HG03135 (cell line): Measurements from ENCODE around the gene UPK3A.

ENCODE experiments used
- ATAC-seq: cut with Tn5 transposase; IDR thresholded peaks from one replicate; pipeline ENCODE4 v1.9.1; 2021; ENCODE audit warnings: mild to moderate bottlenecking, moderate library complexity; ENCODE audit not compliant: unreplicated experiment

Gene UPK3A

GRCh38 chr22:45284705-45285262 lies at the start of gene UPK3A:
UPK3A (plus strand) TSS chr22:45284949; CDS start chr22:45285014, 65 bp downstream.
- ATAC-seq, result no peak

DNA sequence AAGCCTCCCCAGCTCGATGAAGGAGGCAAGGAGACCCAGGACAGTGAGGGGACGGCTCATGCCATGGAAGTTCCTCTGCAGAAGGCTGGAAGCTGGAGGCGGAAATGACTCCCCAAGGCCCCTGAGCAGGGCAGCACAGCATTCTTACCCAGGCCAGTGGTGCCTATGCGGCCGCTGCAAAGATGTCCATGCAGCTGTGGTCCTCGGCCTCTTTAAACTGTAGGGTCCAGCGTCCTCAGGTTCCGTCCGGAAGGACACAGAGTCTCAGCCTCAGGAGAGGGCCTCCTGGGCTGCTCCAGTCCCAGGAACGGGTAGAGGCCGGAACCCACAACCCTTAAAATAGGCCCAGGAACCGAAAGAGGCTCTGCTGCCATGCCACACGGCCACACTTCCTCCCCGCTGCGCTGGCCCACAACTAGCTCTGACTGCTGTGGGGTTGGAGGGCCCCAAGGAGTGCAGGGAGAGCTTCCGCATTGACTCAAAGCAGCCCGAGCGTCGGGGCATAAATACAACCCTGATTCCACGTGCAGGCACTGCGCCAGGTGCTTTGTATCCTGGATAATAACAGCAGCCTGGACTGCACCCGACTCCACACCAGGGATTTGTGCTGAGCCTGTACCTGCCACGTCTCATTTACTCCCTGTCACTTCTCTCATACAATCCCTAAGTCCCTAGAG lies 49.5 kb upstream of the UPK3A start:
- ATAC-seq, result peak; percentile 61

- no peak for ATAC-seq
Observed at GRCh38 chr22:45235851-45236342, 48.9 kb upstream of the UPK3A start.

GRCh38 chr22:45237065-45237990 lies 47.4 kb upstream of the UPK3A start:
- no peak for ATAC-seq

DNA sequence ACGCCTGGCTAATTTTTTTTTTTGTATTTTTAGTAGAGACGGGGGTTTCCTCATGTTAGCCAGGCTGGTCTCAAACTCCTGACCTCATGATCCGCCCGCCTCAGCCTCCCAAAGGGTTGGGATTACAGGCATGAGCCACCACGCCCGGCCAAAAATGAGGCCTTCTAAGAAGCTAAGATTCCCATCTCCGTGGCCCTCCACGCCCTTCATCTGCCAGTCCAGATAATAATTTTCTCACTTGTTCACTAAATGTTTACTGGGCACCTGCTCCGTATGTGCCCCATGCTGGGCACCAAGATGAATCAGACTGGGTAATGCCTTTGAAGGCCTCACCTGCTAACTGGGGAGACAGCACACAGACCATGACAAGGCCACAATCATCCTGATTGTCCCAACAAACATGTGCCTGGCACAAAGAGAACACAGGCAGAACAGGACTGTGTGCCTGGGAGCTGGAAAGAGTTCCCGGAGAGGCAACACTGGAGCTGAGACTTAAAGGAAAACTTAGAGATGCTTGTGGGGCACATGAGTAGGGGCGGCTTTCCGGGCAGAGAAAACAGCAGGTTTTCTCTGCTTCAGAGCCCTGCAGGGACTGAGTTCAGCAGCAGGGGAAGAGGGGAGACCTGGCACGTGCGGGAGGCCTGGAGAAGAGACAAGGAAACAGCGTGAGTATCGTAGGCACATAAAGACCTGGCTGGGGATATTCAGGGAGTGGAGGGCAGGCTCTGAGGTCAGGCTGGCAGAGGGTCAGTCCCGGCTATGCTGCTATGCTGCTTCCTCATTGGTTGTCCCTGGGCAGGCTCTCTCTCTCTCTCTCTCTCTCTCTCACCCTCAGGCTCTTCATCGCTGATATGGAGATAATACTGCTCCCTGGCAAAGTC lies 46.4 kb upstream of the UPK3A start:
- no peak for ATAC-seq

DNA sequence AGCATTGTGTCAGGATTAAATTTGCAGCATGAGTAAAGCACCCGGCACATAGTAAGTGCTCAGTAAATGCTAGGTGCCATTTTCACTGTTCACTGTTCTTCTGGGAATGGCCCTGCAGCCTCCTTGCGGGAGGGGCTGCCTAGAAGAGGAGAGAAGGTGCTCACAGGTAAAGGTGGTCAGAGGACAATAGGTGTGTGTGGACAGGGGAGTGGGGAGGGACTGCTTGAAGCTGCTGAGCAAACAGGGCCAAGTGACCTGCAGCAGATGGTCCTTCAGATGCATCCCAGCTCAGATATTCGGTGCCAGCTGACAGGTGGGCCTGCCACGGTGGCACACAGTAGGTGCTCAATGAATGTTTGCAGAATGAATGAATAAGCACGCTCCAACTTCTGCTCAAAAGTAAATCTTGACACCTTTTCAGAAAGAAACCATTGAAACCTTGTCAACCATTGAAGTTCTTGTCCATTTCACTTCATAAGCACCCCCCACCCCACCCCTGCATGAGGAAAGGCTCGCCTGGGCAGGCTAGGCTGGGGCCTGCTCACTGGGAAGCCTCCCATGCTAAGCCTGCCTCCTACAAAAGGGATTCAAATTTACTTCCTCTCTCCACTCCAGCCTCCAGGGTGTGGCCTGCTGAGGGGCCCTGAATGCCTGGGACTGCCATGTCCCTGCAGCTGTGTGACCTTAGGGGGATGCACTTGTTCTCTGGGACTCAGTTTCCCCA lies 45.6 kb upstream of the UPK3A start:
- ATAC-seq, result no peak

GRCh38 chr22:45239681-45240051 lies 45.1 kb upstream of the UPK3A start:
- no peak for ATAC-seq

DNA sequence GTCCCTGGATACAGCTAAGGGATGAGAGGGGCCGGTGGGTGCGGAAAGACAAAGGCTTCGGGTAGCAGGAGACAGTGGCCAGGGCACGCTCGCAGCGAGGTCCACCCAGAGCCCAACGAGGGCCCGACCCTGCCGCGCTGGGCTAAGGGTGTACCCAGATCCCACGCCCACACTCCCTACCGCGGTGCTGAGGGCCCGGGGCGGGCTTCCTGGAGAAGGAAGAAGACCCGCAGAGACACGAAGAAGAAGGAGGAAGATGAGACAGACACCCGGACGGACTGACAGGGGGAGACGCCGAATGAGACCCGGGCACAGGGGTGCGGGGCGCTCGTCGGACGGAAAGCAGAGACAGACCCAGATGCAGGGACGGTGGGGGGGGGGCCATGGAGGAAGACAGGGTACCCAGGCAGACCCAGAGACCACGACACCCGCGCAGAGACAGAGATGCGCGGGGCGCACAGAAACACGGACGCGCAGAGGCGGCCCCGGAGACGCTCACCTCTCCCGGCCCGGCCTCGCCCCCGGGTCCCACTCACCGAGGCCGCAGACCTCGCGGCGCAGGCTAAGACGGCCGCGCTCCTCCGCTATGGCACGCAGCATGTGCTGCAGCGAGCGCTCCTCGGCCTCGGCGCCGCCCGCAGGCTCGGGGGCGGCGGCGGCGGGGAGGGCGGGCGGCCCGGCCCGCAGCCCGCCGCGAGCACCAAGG lies 44.5 kb upstream of the UPK3A start:
- no peak for ATAC-seq

- no peak for ATAC-seq
Observed at GRCh38 chr22:45240810-45241631, 43.7 kb upstream of the UPK3A start, which contains the start of gene KIAA0930. KIAA0930 (minus strand) TSS chr22:45240894; CDS start chr22:45240703, 191 bp downstream.

DNA sequence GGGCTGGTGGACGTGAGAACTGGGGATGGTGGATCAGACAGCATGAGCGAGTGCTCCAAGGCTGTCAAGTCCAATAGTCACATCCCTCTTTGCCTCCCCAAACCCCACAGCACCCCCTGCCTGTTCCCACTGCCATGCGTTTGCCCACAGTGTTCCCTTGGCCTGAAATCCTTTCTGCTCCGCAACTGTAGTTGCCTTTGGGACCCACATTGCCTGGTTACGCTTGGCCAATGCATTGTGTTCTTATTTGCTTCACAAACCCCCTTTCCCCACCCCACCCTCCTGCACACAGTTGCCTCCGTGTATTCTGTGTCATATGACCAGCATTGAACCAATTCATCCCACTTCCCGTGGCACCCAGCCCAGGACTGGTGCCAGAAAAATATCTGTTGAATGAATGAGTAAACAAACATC lies 42.0 kb upstream of the UPK3A start:
- ATAC-seq, result no peak

DNA sequence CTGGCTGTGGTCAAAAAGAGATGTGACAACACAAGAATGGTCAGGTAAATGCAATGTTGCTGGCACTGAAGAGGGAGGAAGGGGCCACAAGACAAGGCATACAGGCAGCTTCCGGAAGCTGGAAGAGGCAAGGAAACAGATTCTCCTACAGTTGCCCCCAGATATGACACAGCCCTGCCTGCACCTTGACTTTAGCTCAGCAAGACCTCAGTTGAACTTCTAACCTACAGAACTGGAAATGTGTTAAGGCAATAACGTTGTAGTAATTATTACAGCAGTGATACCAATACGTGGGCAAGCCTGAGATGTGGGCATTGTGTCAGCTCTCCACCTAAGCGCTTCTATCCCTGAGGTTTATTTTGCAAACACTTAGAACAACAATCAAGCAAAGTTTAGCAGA lies 39.8 kb upstream of the UPK3A start:
- ATAC-seq, result no peak

DNA sequence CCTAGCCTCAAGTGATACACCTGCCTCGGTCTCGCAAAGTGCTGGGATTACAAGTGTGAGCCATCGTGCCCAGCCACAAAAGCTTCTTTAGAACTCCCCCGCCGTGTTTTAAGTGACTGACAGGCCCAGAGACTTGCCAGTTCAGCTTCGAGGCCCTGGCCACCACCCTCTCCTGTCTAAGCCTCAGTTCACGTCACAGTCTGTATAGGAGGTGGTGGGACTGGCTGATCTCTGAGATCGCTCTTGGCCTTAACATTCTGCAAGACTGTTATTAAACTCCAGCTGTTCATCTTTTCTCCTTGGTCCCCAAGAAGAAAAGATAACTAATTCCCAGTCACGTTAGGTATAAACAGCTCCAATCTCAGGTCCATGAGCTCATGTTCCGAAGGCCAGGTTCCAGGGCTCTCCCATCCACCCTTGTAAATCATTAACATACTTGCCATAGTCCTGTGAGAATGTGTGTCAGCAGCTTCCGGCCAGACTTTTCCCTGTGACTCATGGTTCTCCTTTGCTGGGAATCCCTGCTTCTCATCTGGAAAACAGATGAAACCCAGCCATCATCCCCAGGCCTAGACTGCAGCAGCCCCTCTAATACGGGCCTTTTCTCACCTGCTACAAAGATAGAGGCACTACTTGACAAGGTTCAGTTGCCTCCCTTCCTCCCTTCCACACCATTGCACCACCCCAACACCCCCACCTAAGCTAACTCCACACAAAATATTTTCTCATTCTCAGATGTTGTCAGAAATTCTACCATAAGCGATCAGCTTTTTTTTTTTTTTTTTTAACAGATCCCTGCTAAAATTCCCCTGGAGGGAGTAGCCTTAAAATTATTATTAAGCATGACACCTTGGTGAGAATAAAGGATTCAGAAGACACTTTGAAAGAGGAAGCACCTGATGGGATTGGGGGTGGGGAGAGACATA lies 38.4 kb upstream of the UPK3A start:
- ATAC-seq, result no peak

- ATAC-seq, result no peak
Observed at GRCh38 chr22:45248832-45249561, 35.8 kb upstream of the UPK3A start.

DNA sequence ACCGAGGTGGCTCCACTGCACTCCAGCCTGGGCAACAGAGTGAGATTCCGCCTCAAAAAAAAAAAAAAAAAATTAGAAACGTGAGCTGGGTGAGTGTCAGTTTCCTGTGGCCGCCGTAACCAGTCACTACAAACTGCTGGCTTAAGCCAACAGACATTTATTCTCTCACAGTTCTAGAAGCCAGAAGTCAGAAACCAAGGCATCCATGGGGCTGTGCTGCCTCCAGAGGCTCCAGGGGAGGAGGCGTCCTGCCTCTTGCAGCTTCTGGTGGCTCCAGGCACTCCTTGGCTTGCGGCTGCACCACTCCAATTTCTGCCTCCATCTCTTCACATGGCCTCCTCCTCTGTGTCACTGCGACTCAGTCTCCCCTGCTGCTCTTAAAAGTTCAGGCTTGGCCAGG lies 32.9 kb upstream of the UPK3A start:
- no peak for ATAC-seq

GRCh38 chr22:45253039-45253641 lies 31.6 kb upstream of the UPK3A start:
- no peak for ATAC-seq

DNA sequence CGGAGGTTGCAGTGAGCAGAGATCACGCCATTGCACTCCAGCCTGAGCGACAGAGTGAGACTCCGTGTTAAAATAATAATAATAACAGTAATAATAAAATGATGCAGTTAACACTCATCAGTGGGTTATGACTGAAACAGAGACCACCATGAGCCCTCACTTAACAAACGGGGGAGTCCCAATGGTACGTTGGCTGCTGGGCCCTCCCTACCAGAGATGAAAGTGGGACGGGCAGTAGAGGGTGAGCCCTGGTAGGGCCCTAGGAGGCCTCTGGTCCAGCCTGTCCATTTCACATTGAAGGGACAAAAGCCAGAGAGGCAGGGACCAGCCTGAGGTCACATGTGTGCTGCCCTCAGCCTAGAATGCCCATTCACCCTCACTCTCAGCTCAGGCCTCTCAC lies 30.4 kb upstream of the UPK3A start:
- ATAC-seq, result no peak
